GM23248 (cell line): Measurements from ENCODE around the gene CHCHD5.

Experiments used
- EZH2 ChIP-seq: fragments of 200-600 bp; sonication (generic); IDR thresholded peaks from 2 replicates; pipeline ENCODE4 v1.6.1; 2018; ENCODE audit warnings: antibody characterized with exemption, mild to moderate bottlenecking; ENCODE audit not compliant: insufficient read depth, poor library complexity, severe bottlenecking
- EZH2phosphoT487 ChIP-seq: fragments of 200-600 bp; sonication (generic); IDR thresholded peaks from 2 replicates; pipeline ENCODE4 v1.6.1; 2018; ENCODE audit warnings: antibody characterized with exemption, moderate library complexity, mild to moderate bottlenecking, low read depth; ENCODE audit not compliant: insufficient read depth

DNA sequence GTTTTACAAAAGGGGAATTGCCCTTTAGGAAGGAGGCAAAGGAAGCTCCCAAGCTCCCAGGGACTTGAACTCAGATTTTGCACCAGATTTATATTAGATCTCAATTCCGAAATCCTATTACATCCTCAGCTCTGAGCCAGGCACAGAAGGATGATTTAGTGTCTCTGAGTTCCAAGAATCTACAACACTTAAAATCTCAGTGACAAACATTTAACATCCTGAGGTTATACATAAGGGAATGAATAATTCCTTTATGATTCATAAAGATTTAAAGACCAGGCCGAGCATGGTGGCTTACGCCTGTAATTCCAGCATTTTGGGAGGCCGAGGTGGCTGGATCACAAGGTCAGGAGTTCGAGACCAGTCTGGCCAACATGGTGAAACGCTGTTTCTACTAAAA lies 44.8 kb downstream of the CHCHD5 start:
- no peak for TF ChIP-seq EZH2
- TF ChIP-seq EZH2phosphoT487: no peak
